Epithelial cell of proximal tubule (primary cell): ENCODE results near the gene EYA2. TPM values are rescaled to one million over a fixed set of nuclear protein-coding genes. Genes with fewer than 3 reads are reported as not detected.

Experiments
- DNase-seq: peaks from one replicate; pipeline ENCODE4 v3.0.0-alpha.2; 2011; ENCODE audit warnings: low read depth
- H3K4me3 ChIP-seq: 2 replicates; pipeline ENCODE4 v1.5.1; 2011; ENCODE audit warnings: low read depth, mild to moderate bottlenecking, low read length
- CTCF ChIP-seq: conservative IDR thresholded peaks from 2 replicates; pipeline ENCODE4 v1.5.1; 2012; ENCODE audit warnings: low read depth, mild to moderate bottlenecking, low read length
- total RNA-seq: library from RNA; depleted of rRNA; stranded (reverse); fragments of >200 nt; gene quantifications from 2 replicates; pipeline ENCODE4 v1.2.3, GENCODE V29; 2015

EYA2 gene
- total RNA-seq, 1 donor from 2014 or later = not detected

GRCh38 chr20:46991880-46992639 lies 97.4 kb downstream of the EYA2 start:
- no peak for DNase-seq
- no peak for TF ChIP-seq CTCF
- no peak overlapping the region for H3K4me3 ChIP-seq

GRCh38 chr20:46992640-46993035 lies 98.0 kb downstream of the EYA2 start:
- no peak for DNase-seq
- no peak for TF ChIP-seq CTCF

GRCh38 chr20:46993465-46994095 lies 98.9 kb downstream of the EYA2 start:
- DNase-seq = no peak
- no peak for TF ChIP-seq CTCF

More at GRCh38 chr20:46992640-46993035, 98.0 kb downstream of the EYA2 start:
- no peak overlapping the region for H3K4me3 ChIP-seq

GRCh38 chr20:46994341-46994740 lies 99.7 kb downstream of the EYA2 start:
- no peak overlapping the region for H3K4me3 ChIP-seq
- no peak for TF ChIP-seq CTCF
- no peak for DNase-seq

More at GRCh38 chr20:46993465-46994095, 98.9 kb downstream of the EYA2 start:
- H3K4me3 ChIP-seq = no peak overlapping the region

- no peak for DNase-seq
- no peak for TF ChIP-seq CTCF
Observed at GRCh38 chr20:46995561-46996142, 101.0 kb downstream of the EYA2 start.

GRCh38 chr20:46997187-46997586 lies 102.5 kb downstream of the EYA2 start:
- H3K4me3 ChIP-seq = no peak overlapping the region
- TF ChIP-seq CTCF = no peak
- no peak for DNase-seq

More at GRCh38 chr20:46995561-46996142, 101.0 kb downstream of the EYA2 start:
- no peak overlapping the region for H3K4me3 ChIP-seq
